ENCODE results near the gene EFEMP2. TPM values are rescaled to one million over a fixed set of nuclear protein-coding genes. Genes with fewer than 3 reads are reported as not detected.
A peak's percentile ranks its signal among the peaks of the same experiment; 100 is the strongest.

EFEMP2 gene
- total and polyA plus RNA-seq, 8 donors = 21.0 to 37.9 (median 28.9) TPM

DNA sequence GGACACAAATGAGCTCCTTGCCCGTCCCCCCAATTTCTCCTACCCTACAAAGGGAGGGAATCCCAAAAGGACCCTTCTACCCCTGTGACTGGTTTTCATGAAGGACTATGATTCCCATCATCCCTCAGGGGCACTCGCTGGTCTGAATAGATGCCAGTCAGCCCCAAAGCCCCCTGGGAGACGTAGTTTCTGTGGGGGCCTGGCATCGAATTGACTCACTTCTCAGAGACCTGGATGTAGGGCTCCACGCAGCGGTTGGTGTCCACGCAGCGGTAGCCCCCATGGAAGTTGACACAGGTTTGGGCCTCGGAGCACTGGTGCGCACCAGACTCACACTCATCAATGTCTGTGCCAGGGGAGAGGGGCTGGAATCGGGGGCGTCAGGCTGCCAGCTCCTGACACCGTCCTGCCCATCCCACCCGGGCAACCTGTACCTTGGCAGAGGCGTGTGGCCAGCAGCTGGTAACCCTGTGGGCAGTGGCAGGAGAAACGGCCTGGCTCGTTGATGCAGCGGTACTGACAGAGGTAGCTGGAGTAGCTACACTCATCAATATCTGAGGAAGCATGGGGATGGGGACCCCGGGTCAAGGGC is 4.4 kb downstream of the EFEMP2 start:
- WGBS, 5 donors = 81 to 87% (median 84%) methylated on average over 14 to 19 of the region's 19 CpGs
- intact Hi-C loops (cut with DNase I; ENCODE audit: low total_unique reads) = no loop called here
- DNase-seq = no peak
- Histone ChIP-seq H3K27me3 (no peaks in the 10 kb centered on the region), H3K36me3 (peaks cover 30 to 76% (median 64%) of the 10 kb centered on the region in 4 donors), H3K4me3 (no peak overlapping the region), H3K4me1 (peaks cover 26 to 56% (median 36%) of the 10 kb centered on the region in 4 donors), H3K27ac (peak overlapping the region in 1 of 5 donors; percentile 20), H3K9me3 (no peaks in the 10 kb centered on the region)
- TF ChIP-seq POLR2A (IDR thresholded peaks at IDR 0.05) (no peak), POLR2AphosphoS5 (IDR thresholded peaks at IDR 0.05) (no peak), EP300 (IDR thresholded peaks at IDR 0.05) (no peak)
- TF ChIP-seq, protein P1, sequence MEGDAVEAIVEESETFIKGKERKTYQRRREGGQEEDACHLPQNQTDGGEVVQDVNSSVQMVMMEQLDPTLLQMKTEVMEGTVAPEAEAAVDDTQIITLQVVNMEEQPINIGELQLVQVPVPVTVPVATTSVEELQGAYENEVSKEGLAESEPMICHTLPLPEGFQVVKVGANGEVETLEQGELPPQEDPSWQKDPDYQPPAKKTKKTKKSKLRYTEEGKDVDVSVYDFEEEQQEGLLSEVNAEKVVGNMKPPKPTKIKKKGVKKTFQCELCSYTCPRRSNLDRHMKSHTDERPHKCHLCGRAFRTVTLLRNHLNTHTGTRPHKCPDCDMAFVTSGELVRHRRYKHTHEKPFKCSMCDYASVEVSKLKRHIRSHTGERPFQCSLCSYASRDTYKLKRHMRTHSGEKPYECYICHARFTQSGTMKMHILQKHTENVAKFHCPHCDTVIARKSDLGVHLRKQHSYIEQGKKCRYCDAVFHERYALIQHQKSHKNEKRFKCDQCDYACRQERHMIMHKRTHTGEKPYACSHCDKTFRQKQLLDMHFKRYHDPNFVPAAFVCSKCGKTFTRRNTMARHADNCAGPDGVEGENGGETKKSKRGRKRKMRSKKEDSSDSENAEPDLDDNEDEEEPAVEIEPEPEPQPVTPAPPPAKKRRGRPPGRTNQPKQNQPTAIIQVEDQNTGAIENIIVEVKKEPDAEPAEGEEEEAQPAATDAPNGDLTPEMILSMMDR (IDR thresholded peaks at IDR 0.05) = no peak

DNA sequence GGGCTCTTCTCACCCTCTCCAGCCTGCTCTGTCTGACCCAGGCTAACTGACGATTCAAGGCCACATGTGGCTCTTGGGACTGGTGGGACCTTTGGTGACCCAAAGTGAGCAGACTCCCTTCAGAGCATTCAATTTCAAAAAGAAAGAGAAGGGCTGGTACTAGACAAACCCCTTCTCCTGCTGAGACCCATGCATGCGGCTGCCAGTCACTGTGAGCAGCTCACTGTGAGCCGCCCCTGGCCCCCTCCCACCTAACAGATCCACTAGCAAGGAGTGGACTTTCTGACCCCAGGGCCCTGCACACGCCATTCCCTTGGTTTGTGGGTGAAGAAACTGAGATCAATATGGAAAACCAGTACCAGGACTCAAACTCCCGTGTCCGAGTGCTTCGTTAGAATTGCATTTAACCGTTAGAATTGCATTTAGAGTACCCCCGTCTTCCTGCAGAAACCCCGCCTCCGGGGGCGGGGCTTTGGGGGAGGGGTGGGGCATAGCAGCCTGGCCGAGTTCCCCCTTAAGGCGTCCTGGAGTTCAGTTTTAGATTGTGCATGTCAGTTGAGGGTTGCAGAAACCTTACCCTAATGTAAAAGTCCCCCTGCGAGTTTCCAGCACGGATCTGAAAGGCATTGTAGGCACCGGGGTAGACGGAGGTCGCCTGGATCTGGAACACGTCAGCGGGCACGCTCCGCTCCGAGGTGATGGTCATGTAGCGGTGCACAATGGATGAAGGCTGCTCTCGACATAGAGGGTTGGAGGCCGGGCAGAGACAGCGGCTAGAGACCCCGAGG is 5.1 kb downstream of the EFEMP2 start:
- Histone ChIP-seq H3K27me3 (no peaks in the 10 kb centered on the region), H3K4me3 (no peak overlapping the region), H3K9me3 (no peaks in the 10 kb centered on the region), H3K4me1 (peaks cover 20 to 58% (median 34%) of the 10 kb centered on the region in 4 donors), H3K27ac (no peak overlapping the region), H3K36me3 (peaks cover 37 to 83% (median 71%) of the 10 kb centered on the region in 4 donors)
- TF ChIP-seq, protein P1 (IDR thresholded peaks at IDR 0.05) = no peak
- TF ChIP-seq POLR2A (IDR thresholded peaks at IDR 0.05) (no peak), EP300 (IDR thresholded peaks at IDR 0.05) (no peak), POLR2AphosphoS5 (IDR thresholded peaks at IDR 0.05) (no peak)
- DNase-seq = no peak
- intact Hi-C loops (cut with DNase I; ENCODE audit: low total_unique reads) = no loop called here
- WGBS, 5 donors = 60 to 71% (median 63%) methylated on average over 27 to 29 of the region's 29 CpGs

DNA sequence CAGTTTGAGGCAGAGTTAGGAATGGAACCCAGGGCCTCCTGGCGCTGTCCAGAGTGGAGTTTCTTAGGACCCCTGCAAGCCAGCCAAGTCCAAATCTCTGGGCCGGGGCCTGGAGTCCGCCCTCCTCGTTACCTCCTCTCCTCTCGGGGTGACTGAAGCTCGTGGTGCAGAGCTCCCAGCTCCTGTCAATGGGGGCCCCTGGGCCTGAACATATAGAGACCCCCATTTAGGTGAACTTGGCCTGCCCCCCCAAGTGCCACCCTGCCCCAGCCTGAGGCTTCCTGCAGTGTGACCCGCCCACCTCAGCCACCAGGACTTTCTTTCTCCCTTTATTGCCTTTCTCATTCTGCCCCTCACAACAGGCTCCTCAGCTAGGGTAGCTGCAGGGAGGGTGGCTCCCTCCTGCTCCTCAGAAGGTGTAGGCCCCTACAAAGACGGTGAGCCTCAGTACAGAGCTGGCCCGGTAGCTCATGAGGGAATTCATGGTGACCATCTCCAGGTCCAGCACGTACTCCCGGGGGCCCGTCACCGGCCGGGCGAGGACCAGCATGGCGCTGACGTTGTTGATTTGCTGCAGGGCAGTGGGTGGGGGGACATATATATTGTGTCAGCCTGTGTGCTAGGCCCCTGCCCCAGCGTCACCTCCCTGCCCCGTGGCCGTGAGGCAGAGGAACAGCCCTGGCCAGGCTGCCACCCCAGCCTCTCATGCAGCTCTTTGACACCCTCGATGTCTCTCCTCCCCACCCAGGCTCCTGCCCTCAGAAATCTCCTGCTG is 5.9 kb downstream of the EFEMP2 start:
- H3K27me3 ChIP-seq = no peaks in the 10 kb centered on the region
- WGBS, 5 donors = 83 to 89% (median 86%) methylated on average over 18 to 21 of the region's 21 CpGs
- no peak for DNase-seq
- intact Hi-C loops (cut with DNase I; ENCODE audit: low total_unique reads) = no loop called here
- H3K27ac ChIP-seq = no peak overlapping the region
- no peak for TF ChIP-seq POLR2AphosphoS5 (IDR thresholded peaks at IDR 0.05)
- TF ChIP-seq EP300 (IDR thresholded peaks at IDR 0.05) = no peak
- peaks cover 43 to 91% (median 79%) of the 10 kb centered on the region in 4 donors for H3K36me3 ChIP-seq
- H3K4me3 ChIP-seq = no peak overlapping the region
- H3K9me3 ChIP-seq = no peaks in the 10 kb centered on the region
- H3K4me1 ChIP-seq = peaks cover 18 to 59% (median 36%) of the 10 kb centered on the region in 4 donors

DNA sequence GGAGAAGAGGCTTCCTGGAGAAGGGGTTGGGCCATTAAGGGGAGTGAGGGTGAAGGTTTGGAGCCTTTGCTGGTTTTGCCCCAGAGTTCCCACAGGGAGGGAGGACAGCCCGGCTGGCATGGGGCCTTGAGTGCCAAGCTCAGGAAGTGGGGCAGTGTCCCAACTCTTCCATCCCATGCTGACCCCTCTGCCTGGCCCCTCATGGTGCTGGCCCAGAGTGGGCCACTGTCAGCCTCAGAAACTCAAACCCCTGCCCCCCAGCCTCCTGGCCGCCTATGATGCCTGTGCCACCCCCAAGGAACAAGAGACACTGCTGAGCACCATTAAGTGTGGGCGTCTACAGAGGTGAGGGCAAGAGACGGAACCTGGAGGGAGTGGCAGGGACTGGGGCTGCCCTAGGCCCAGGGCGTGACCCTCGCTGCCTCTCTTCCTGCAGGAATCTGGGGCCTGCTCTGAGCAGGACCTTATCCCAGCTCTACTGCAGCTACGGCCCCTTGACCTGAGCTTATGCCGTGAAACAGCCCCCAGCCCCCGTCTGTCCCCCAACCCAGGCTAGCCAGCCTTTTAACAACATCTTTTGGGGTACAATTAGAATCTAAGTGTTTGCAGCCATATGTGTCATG is 6.9 kb downstream of the EFEMP2 start:
- H3K4me1 ChIP-seq = peaks cover 14 to 58% (median 35%) of the 10 kb centered on the region in 4 donors
- 75 to 91% (median 85%) methylated on average over 9 of the region's 9 CpGs for WGBS, 5 donors
- no peaks in the 10 kb centered on the region for H3K27me3 ChIP-seq
- intact Hi-C loops (cut with DNase I; ENCODE audit: low total_unique reads) = no loop called here
- H3K27ac ChIP-seq = no peak overlapping the region
- H3K4me3 ChIP-seq = no peak overlapping the region
- H3K9me3 ChIP-seq = no peaks in the 10 kb centered on the region
- TF ChIP-seq, protein P1 (IDR thresholded peaks at IDR 0.05) = no peak
- TF ChIP-seq POLR2AphosphoS5 (IDR thresholded peaks at IDR 0.05) (no peak), POLR2A (IDR thresholded peaks at IDR 0.05) (no peak), EP300 (IDR thresholded peaks at IDR 0.05) (no peak)
- DNase-seq = no peak
- peaks cover 43 to 88% (median 78%) of the 10 kb centered on the region in 4 donors for H3K36me3 ChIP-seq

Data from stomach (tissue), 9 donors.